Activated CD4-positive, alpha-beta T cell treated with anti-CD3 and anti-CD28 coated beads, Interleukin-2, amount 10 ng/mL, durations not matched to agents 7 days and 5 days (primary cell): ENCODE results near the gene RPS23. TPM values are rescaled to one million over a fixed set of nuclear protein-coding genes. Genes with fewer than 3 reads are reported as not detected.

Source experiments
- CTCF ChIA-PET: fragments of 350-600 bp; sonication (Branson Sonifier 250); formaldehyde crosslinking; loops from one replicate; lab custom pipeline; 2021; ENCODE audit warnings: antibody characterized with exemption; lab: Charles Lee
- POLR2A ChIA-PET: fragments of 350-600 bp; sonication (Branson Sonifier 250); formaldehyde crosslinking; loops from one replicate; lab custom pipeline; 2021; ENCODE audit warnings: antibody characterized with exemption; lab: Charles Lee
- DNase-seq: peaks from one replicate; pipeline ENCODE4 v3.0.0-alpha.2; 2020
- H3K27ac Mint-ChIP-seq: one replicate; pipeline ENCODE4 v1.8.0; 2021; ENCODE audit warnings: mild to moderate bottlenecking, moderate library complexity, mixed read lengths
- H3K27me3 Mint-ChIP-seq: one replicate; pipeline ENCODE4 v1.8.0; 2021; ENCODE audit warnings: mixed read lengths
- H3K36me3 Mint-ChIP-seq: one replicate; pipeline ENCODE4 v1.8.0; 2021; ENCODE audit warnings: low read depth, mixed read lengths
- H3K4me1 Mint-ChIP-seq: one replicate; pipeline ENCODE4 v1.8.0; 2021; ENCODE audit warnings: mixed read lengths
- H3K4me3 Mint-ChIP-seq: one replicate; pipeline ENCODE4 v1.8.0; 2021; ENCODE audit warnings: mild to moderate bottlenecking, moderate library complexity, mixed read lengths
- H3K9me3 Mint-ChIP-seq: one replicate; pipeline ENCODE4 v1.8.0; 2021; ENCODE audit warnings: mixed read lengths
- total RNA-seq, 2 experiments: library from RNA; stranded (reverse); gene quantifications; one replicate each; pipeline ENCODE4 v1.2.3, GENCODE V29; 2021

The RPS23 gene
- total RNA-seq, 2 experiments from 2014 or later = 2,100 to 2,217 TPM

GRCh38 chr5:82307451-82307850 is 29.3 kb upstream of the RPS23 start:
- CTCF ChIA-PET = no interaction called here
- H3K4me3 Mint-ChIP-seq = no peak overlapping the region

GRCh38 chr5:82306151-82306550 is 28.0 kb upstream of the RPS23 start:
- no peak overlapping the region for H3K4me3 Mint-ChIP-seq
- no peaks in the 10 kb centered on the region for H3K4me1 Mint-ChIP-seq
- peaks cover 4% of the 10 kb centered on the region for H3K9me3 Mint-ChIP-seq
- no peak for DNase-seq
- H3K27me3 Mint-ChIP-seq = no peaks in the 10 kb centered on the region
- peaks cover 7% of the 10 kb centered on the region for H3K36me3 Mint-ChIP-seq
- POLR2A ChIA-PET = no interaction called here
- H3K27ac Mint-ChIP-seq = no peak overlapping the region
- CTCF ChIA-PET = interaction anchor here (0.6 kb wide), 1 partner anchor 935 kb away, joined by 4 read pairs; no protein-coding TSS in a partner anchor

More at GRCh38 chr5:82307451-82307850, 29.3 kb upstream of the RPS23 start:
- no peak overlapping the region for H3K27ac Mint-ChIP-seq
- peaks cover 7% of the 10 kb centered on the region for H3K36me3 Mint-ChIP-seq
- no peaks in the 10 kb centered on the region for H3K27me3 Mint-ChIP-seq
- H3K9me3 Mint-ChIP-seq = peaks cover 4% of the 10 kb centered on the region
- no peaks in the 10 kb centered on the region for H3K4me1 Mint-ChIP-seq
- POLR2A ChIA-PET = no interaction called here
- no peak for DNase-seq

GRCh38 chr5:82301190-82301589 is 23.0 kb upstream of the RPS23 start:
- H3K27ac Mint-ChIP-seq = no peak overlapping the region
- H3K9me3 Mint-ChIP-seq = no peaks in the 10 kb centered on the region
- no peak for DNase-seq
- no peak overlapping the region for H3K4me3 Mint-ChIP-seq
- no peaks in the 10 kb centered on the region for H3K36me3 Mint-ChIP-seq
- ChIA-PET POLR2A (no interaction called here), CTCF (no interaction called here)
- H3K4me1 Mint-ChIP-seq = no peaks in the 10 kb centered on the region
- H3K27me3 Mint-ChIP-seq = no peaks in the 10 kb centered on the region

- Mint-ChIP-seq H3K36me3 (no peaks in the 10 kb centered on the region), H3K9me3 (no peaks in the 10 kb centered on the region), H3K27me3 (no peaks in the 10 kb centered on the region), H3K4me3 (no peak overlapping the region), H3K4me1 (no peaks in the 10 kb centered on the region), H3K27ac (no peak overlapping the region)
- POLR2A ChIA-PET = no interaction called here
- no peak for DNase-seq
- CTCF ChIA-PET = no interaction called here
Measured at GRCh38 chr5:82298668-82299067, 20.5 kb upstream of the RPS23 start.

GRCh38 chr5:82297711-82298110 is 19.6 kb upstream of the RPS23 start:
- Mint-ChIP-seq H3K27me3 (no peaks in the 10 kb centered on the region), H3K4me1 (no peaks in the 10 kb centered on the region), H3K4me3 (no peak overlapping the region), H3K27ac (no peak overlapping the region), H3K36me3 (no peaks in the 10 kb centered on the region), H3K9me3 (no peaks in the 10 kb centered on the region)
- CTCF ChIA-PET = interaction anchor here (0.7 kb wide), 1 partner anchor 10 kb away, joined by 3 read pairs; no protein-coding TSS in a partner anchor
- POLR2A ChIA-PET = interaction anchor here (0.6 kb wide), 1 partner anchor 10 kb away, joined by 3 read pairs; no protein-coding TSS in a partner anchor
- no peak for DNase-seq

- ChIA-PET CTCF (interaction anchor here (0.7 kb wide), 1 partner anchor 9 kb away, joined by 3 read pairs; no protein-coding TSS in a partner anchor), POLR2A (no interaction called here)
- no peak overlapping the region for H3K4me3 Mint-ChIP-seq
- no peaks in the 10 kb centered on the region for H3K9me3 Mint-ChIP-seq
- H3K4me1 Mint-ChIP-seq = no peaks in the 10 kb centered on the region
- H3K36me3 Mint-ChIP-seq = no peaks in the 10 kb centered on the region
- no peak for DNase-seq
- H3K27me3 Mint-ChIP-seq = no peaks in the 10 kb centered on the region
- H3K27ac Mint-ChIP-seq = no peak overlapping the region
Measured at GRCh38 chr5:82296929-82297328, 18.8 kb upstream of the RPS23 start.

GRCh38 chr5:82295959-82296531 is 17.9 kb upstream of the RPS23 start:
- Mint-ChIP-seq H3K4me3 (no peak overlapping the region), H3K27ac (no peak overlapping the region), H3K36me3 (no peaks in the 10 kb centered on the region), H3K27me3 (no peaks in the 10 kb centered on the region), H3K9me3 (no peaks in the 10 kb centered on the region), H3K4me1 (no peaks in the 10 kb centered on the region)
- ChIA-PET POLR2A (no interaction called here), CTCF (no interaction called here)
- DNase-seq = no peak

GRCh38 chr5:82295144-82295543 is 17.0 kb upstream of the RPS23 start:
- no peak overlapping the region for H3K27ac Mint-ChIP-seq
- POLR2A ChIA-PET = interaction anchor here (0.5 kb wide), 1 partner anchor 1264 kb away, joined by 3 read pairs; no protein-coding TSS in a partner anchor
- no peaks in the 10 kb centered on the region for H3K9me3 Mint-ChIP-seq
- CTCF ChIA-PET = no interaction called here
- H3K4me1 Mint-ChIP-seq = no peaks in the 10 kb centered on the region
- no peak for DNase-seq
- H3K4me3 Mint-ChIP-seq = no peak overlapping the region
- H3K27me3 Mint-ChIP-seq = no peaks in the 10 kb centered on the region
- H3K36me3 Mint-ChIP-seq = no peaks in the 10 kb centered on the region

GRCh38 chr5:82291420-82291819 is 13.3 kb upstream of the RPS23 start:
- H3K36me3 Mint-ChIP-seq = no peaks in the 10 kb centered on the region
- H3K4me3 Mint-ChIP-seq = no peak overlapping the region
- H3K27ac Mint-ChIP-seq = no peak overlapping the region
- POLR2A ChIA-PET = no interaction called here
- DNase-seq = no peak
- no peaks in the 10 kb centered on the region for H3K9me3 Mint-ChIP-seq
- H3K27me3 Mint-ChIP-seq = no peaks in the 10 kb centered on the region
- CTCF ChIA-PET = interaction anchor here (0.7 kb wide), 1 partner anchor 12 kb away, joined by 3 read pairs; no protein-coding TSS in a partner anchor
- no peaks in the 10 kb centered on the region for H3K4me1 Mint-ChIP-seq

GRCh38 chr5:82290908-82291307 is 12.8 kb upstream of the RPS23 start:
- CTCF ChIA-PET = no interaction called here

GRCh38 chr5:82290005-82290404 is 11.9 kb upstream of the RPS23 start:
- H3K9me3 Mint-ChIP-seq = no peaks in the 10 kb centered on the region
- no peak for DNase-seq
- no peaks in the 10 kb centered on the region for H3K36me3 Mint-ChIP-seq
- H3K4me3 Mint-ChIP-seq = no peak overlapping the region
- H3K4me1 Mint-ChIP-seq = no peaks in the 10 kb centered on the region
- no peak overlapping the region for H3K27ac Mint-ChIP-seq
- ChIA-PET POLR2A (no interaction called here), CTCF (no interaction called here)
- H3K27me3 Mint-ChIP-seq = no peaks in the 10 kb centered on the region

More at GRCh38 chr5:82290908-82291307, 12.8 kb upstream of the RPS23 start:
- H3K9me3 Mint-ChIP-seq = no peaks in the 10 kb centered on the region
- H3K4me1 Mint-ChIP-seq = no peaks in the 10 kb centered on the region
- no peaks in the 10 kb centered on the region for H3K36me3 Mint-ChIP-seq
- no peaks in the 10 kb centered on the region for H3K27me3 Mint-ChIP-seq
- H3K4me3 Mint-ChIP-seq = no peak overlapping the region
- H3K27ac Mint-ChIP-seq = no peak overlapping the region
- POLR2A ChIA-PET = no interaction called here
- DNase-seq = no peak

GRCh38 chr5:82287625-82288024 is 9.5 kb upstream of the RPS23 start:
- POLR2A ChIA-PET = interaction anchor here (0.6 kb wide), 1 partner anchor 10 kb away, joined by 3 read pairs; no protein-coding TSS in a partner anchor
- no peaks in the 10 kb centered on the region for H3K27me3 Mint-ChIP-seq
- CTCF ChIA-PET = interaction anchor here (0.7 to 1.3 kb wide), 3 partner anchors 10 to 881 kb away, joined by 3 read pairs; no protein-coding TSS in a partner anchor
- no peaks in the 10 kb centered on the region for H3K36me3 Mint-ChIP-seq
- DNase-seq = no peak
- H3K4me3 Mint-ChIP-seq = no peak overlapping the region
- H3K4me1 Mint-ChIP-seq = no peaks in the 10 kb centered on the region
- no peaks in the 10 kb centered on the region for H3K9me3 Mint-ChIP-seq
- H3K27ac Mint-ChIP-seq = no peak overlapping the region

- no peak overlapping the region for H3K27ac Mint-ChIP-seq
- ChIA-PET CTCF (no interaction called here), POLR2A (no interaction called here)
- no peak for DNase-seq
- H3K27me3 Mint-ChIP-seq = no peaks in the 10 kb centered on the region
- peaks cover 8% of the 10 kb centered on the region for H3K4me1 Mint-ChIP-seq
- H3K9me3 Mint-ChIP-seq = no peaks in the 10 kb centered on the region
- H3K4me3 Mint-ChIP-seq = no peak overlapping the region
- no peaks in the 10 kb centered on the region for H3K36me3 Mint-ChIP-seq
Measured at GRCh38 chr5:82285206-82285605, 7.1 kb upstream of the RPS23 start.
